Measurements from ENCODE around the gene TAF4.

Gene TAF4

GRCh38 chr20:61968036-61968810, 97.5 kb downstream of the TAF4 start:
- no peak for DNase-seq (ENCODE audit: extremely low read depth in 1 of 2, low read depth in 1 of 2)

GRCh38 chr20:61967300-61967699, 98.4 kb downstream of the TAF4 start:
- DNase-seq (ENCODE audit: extremely low read depth in 1 of 2, low read depth in 1 of 2) = no peak

- no peak for DNase-seq (ENCODE audit: extremely low read depth in 1 of 2, low read depth in 1 of 2)
Measured at GRCh38 chr20:61966492-61967244, 99.0 kb downstream of the TAF4 start.

GRCh38 chr20:61965606-61966491, 99.8 kb downstream of the TAF4 start:
- no peak for DNase-seq (ENCODE audit: extremely low read depth in 1 of 2, low read depth in 1 of 2)

GRCh38 chr20:61964675-61965605, 100.7 kb downstream of the TAF4 start:
- DNase-seq (ENCODE audit: extremely low read depth in 1 of 2, low read depth in 1 of 2) = no peak

- no peak for DNase-seq (ENCODE audit: extremely low read depth in 1 of 2, low read depth in 1 of 2)
Measured at GRCh38 chr20:61963885-61964674, 101.6 kb downstream of the TAF4 start.

GRCh38 chr20:61963149-61963548, 102.5 kb downstream of the TAF4 start:
- DNase-seq (ENCODE audit: extremely low read depth in 1 of 2, low read depth in 1 of 2) = no peak

- no peak for DNase-seq (ENCODE audit: extremely low read depth in 1 of 2, low read depth in 1 of 2)
Measured at GRCh38 chr20:61960836-61961235, 104.8 kb downstream of the TAF4 start.

GRCh38 chr20:61958773-61959700, 106.6 kb downstream of the TAF4 start:
- no peak for DNase-seq (ENCODE audit: extremely low read depth in 1 of 2, low read depth in 1 of 2)

GRCh38 chr20:61957961-61958715, 107.5 kb downstream of the TAF4 start:
- DNase-seq (ENCODE audit: extremely low read depth in 1 of 2, low read depth in 1 of 2) = no peak

- no peak for DNase-seq (ENCODE audit: extremely low read depth in 1 of 2, low read depth in 1 of 2)
Measured at GRCh38 chr20:61956396-61957342, 109.0 kb downstream of the TAF4 start.

- no peak for DNase-seq (ENCODE audit: extremely low read depth in 1 of 2, low read depth in 1 of 2)
Measured at GRCh38 chr20:61955668-61956395, 109.8 kb downstream of the TAF4 start.

GRCh38 chr20:61954276-61955021, 111.2 kb downstream of the TAF4 start:
- DNase-seq (ENCODE audit: extremely low read depth in 1 of 2, low read depth in 1 of 2) = no peak

GRCh38 chr20:61953037-61954021, 112.4 kb downstream of the TAF4 start:
- no peak for DNase-seq (ENCODE audit: extremely low read depth in 1 of 2, low read depth in 1 of 2)
